ENCODE results near the gene RFX5.

Gene RFX5

DNA sequence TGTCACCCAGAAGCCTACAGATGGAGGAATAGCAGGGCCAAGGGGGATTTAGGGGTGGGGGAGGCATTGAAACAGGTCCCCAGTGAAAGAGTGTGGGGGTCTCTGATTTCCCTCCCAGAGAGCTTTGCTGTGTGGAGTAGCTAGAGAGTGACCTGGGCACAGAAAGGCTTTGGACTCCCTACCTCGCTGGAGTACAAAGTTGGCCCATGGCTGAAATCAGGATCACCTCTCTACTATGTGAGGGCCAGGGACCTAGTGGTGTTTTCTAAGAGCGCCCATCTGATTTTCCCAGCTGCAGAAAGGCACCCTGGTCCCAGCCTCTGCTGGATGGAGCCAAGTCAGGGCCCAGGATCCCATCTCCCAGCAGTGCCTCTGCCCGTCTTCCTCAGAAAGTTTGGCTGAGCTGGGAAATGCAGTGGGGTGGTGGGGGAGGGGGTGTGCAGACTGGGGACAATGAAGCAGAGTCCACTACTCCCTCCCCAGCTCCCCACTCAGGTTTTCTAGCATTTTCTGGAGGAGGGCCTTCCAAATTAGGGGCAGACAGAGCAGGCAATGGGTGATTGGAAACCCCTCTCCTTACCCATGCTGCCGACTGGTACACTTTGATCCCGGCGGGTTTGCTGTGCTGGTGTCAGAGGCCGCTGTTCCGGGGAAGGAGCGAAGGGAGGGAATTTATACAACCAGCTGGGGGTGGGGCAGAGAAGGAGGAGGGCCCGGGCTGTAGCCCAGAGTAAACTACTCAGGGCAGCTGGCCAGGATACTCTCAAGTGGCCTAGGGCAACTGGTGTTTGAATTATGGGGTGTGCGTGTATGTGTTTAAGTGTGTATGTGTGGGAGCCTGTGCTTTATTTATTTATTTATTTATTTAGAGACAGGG lies 25.2 kb upstream of the RFX5 start, which contains the start of gene SELENBP1 (continued):
- TF ChIP-seq, protein P1, sequence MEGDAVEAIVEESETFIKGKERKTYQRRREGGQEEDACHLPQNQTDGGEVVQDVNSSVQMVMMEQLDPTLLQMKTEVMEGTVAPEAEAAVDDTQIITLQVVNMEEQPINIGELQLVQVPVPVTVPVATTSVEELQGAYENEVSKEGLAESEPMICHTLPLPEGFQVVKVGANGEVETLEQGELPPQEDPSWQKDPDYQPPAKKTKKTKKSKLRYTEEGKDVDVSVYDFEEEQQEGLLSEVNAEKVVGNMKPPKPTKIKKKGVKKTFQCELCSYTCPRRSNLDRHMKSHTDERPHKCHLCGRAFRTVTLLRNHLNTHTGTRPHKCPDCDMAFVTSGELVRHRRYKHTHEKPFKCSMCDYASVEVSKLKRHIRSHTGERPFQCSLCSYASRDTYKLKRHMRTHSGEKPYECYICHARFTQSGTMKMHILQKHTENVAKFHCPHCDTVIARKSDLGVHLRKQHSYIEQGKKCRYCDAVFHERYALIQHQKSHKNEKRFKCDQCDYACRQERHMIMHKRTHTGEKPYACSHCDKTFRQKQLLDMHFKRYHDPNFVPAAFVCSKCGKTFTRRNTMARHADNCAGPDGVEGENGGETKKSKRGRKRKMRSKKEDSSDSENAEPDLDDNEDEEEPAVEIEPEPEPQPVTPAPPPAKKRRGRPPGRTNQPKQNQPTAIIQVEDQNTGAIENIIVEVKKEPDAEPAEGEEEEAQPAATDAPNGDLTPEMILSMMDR (tag by site-specific recombination; IDR thresholded peaks at IDR 0.05), result no peak; the same call in 1 of the 2 replicates
- TF ChIP-seq ZNF157 (tag by site-specific recombination; IDR thresholded peaks at IDR 0.05) (no peak), ZNF701 (tag by site-specific recombination; IDR thresholded peaks at IDR 0.05) (no peak), ZNF677 (tag by site-specific recombination; IDR thresholded peaks at IDR 0.05) (no peak), ZNF184 (tag by site-specific recombination; IDR thresholded peaks at IDR 0.05) (no peak), ZBTB21 (tag by site-specific recombination; IDR thresholded peaks at IDR 0.05) (no peak), ZEB2 (tag by site-specific recombination; IDR thresholded peaks at IDR 0.05) (peak; percentile 61; the same call in 1 of the 2 replicates), ZNF394 (tag by site-specific recombination; IDR thresholded peaks at IDR 0.05; ENCODE audit: borderline replicate concordance) (peak; percentile 76; the same call in 1 of the 2 replicates), ZFHX2 (tag by site-specific recombination; conservative IDR thresholded peaks at IDR 0.05) (no peak), EGR2 (tag by site-specific recombination; IDR thresholded peaks at IDR 0.05; ENCODE audit: low read depth) (no peak), BCL11A (tag by site-specific recombination; IDR thresholded peaks at IDR 0.05; ENCODE audit: low read depth) (peak; percentile 78; the same call in 1 of the 2 replicates), KLF9 (tag by site-specific recombination; IDR thresholded peaks at IDR 0.05; ENCODE audit: low read depth) (peak; percentile 82), ZNF530 (tag by site-specific recombination; IDR thresholded peaks at IDR 0.05; ENCODE audit: low read depth) (no peak), OVOL3 (tag by site-specific recombination; IDR thresholded peaks at IDR 0.05) (no peak), ZNF76 (tag by site-specific recombination; IDR thresholded peaks at IDR 0.05; ENCODE audit: borderline replicate concordance, low read depth) (peak; percentile 89), ZNF629 (tag by site-specific recombination; IDR thresholded peaks at IDR 0.05) (peak; percentile 63), ZNF248 (tag by site-specific recombination; IDR thresholded peaks at IDR 0.05) (no peak), ZNF274 (IDR thresholded peaks at IDR 0.05; ENCODE audit: low read length) (no peak), ZNF274 (tag by site-specific recombination; IDR thresholded peaks at IDR 0.05; ENCODE audit: borderline replicate concordance) (no peak), ZNF169 (tag by site-specific recombination; IDR thresholded peaks at IDR 0.05) (no peak), ZNF37A (tag by site-specific recombination; IDR thresholded peaks at IDR 0.05) (no peak)
- TF ChIP-seq, protein P2, sequence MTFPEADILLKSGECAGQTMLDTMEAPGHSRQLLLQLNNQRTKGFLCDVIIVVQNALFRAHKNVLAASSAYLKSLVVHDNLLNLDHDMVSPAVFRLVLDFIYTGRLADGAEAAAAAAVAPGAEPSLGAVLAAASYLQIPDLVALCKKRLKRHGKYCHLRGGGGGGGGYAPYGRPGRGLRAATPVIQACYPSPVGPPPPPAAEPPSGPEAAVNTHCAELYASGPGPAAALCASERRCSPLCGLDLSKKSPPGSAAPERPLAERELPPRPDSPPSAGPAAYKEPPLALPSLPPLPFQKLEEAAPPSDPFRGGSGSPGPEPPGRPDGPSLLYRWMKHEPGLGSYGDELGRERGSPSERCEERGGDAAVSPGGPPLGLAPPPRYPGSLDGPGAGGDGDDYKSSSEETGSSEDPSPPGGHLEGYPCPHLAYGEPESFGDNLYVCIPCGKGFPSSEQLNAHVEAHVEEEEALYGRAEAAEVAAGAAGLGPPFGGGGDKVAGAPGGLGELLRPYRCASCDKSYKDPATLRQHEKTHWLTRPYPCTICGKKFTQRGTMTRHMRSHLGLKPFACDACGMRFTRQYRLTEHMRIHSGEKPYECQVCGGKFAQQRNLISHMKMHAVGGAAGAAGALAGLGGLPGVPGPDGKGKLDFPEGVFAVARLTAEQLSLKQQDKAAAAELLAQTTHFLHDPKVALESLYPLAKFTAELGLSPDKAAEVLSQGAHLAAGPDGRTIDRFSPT (tag by site-specific recombination; IDR thresholded peaks at IDR 0.05), result no peak
- TF ChIP-seq, protein P3, sequence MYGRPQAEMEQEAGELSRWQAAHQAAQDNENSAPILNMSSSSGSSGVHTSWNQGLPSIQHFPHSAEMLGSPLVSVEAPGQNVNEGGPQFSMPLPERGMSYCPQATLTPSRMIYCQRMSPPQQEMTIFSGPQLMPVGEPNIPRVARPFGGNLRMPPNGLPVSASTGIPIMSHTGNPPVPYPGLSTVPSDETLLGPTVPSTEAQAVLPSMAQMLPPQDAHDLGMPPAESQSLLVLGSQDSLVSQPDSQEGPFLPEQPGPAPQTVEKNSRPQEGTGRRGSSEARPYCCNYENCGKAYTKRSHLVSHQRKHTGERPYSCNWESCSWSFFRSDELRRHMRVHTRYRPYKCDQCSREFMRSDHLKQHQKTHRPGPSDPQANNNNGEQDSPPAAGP (tag by site-specific recombination; IDR thresholded peaks at IDR 0.05), result 0 out of 2 replicates have a peak, but pooled peaks have one; percentile 53
- TF ChIP-seq, protein P4, sequence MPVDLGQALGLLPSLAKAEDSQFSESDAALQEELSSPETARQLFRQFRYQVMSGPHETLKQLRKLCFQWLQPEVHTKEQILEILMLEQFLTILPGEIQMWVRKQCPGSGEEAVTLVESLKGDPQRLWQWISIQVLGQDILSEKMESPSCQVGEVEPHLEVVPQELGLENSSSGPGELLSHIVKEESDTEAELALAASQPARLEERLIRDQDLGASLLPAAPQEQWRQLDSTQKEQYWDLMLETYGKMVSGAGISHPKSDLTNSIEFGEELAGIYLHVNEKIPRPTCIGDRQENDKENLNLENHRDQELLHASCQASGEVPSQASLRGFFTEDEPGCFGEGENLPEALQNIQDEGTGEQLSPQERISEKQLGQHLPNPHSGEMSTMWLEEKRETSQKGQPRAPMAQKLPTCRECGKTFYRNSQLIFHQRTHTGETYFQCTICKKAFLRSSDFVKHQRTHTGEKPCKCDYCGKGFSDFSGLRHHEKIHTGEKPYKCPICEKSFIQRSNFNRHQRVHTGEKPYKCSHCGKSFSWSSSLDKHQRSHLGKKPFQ (tag by site-specific recombination; IDR thresholded peaks at IDR 0.05), result peak; percentile 75
- TF ChIP-seq, protein P5, sequence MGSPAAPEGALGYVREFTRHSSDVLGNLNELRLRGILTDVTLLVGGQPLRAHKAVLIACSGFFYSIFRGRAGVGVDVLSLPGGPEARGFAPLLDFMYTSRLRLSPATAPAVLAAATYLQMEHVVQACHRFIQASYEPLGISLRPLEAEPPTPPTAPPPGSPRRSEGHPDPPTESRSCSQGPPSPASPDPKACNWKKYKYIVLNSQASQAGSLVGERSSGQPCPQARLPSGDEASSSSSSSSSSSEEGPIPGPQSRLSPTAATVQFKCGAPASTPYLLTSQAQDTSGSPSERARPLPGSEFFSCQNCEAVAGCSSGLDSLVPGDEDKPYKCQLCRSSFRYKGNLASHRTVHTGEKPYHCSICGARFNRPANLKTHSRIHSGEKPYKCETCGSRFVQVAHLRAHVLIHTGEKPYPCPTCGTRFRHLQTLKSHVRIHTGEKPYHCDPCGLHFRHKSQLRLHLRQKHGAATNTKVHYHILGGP (tag by site-specific recombination; IDR thresholded peaks at IDR 0.05), result no peak
- TF ChIP-seq, protein P6, sequence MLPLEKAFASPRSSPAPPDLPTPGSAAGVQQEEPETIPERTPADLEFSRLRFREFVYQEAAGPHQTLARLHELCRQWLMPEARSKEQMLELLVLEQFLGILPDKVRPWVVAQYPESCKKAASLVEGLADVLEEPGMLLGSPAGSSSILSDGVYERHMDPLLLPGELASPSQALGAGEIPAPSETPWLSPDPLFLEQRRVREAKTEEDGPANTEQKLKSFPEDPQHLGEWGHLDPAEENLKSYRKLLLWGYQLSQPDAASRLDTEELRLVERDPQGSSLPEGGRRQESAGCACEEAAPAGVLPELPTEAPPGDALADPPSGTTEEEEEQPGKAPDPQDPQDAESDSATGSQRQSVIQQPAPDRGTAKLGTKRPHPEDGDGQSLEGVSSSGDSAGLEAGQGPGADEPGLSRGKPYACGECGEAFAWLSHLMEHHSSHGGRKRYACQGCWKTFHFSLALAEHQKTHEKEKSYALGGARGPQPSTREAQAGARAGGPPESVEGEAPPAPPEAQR (tag by site-specific recombination; IDR thresholded peaks at IDR 0.05), result no peak
